Aorta (tissue), 5 donors: ENCODE data around the gene GSPT1. TPM values are rescaled to one million over a fixed set of nuclear protein-coding genes. Genes with fewer than 3 reads are reported as not detected.
"Not testable (repeated sequence)": the region's sequence is repeated elsewhere in the genome, so short reads cannot be mapped to it uniquely, and the experiment has no call there.

Experiments used
- ATAC-seq: fragments of 200-7000 bp; cut with Tn5 transposase; one replicate; pipeline ENCODE4 v1.9.1; 2022; ENCODE audit warnings: moderate library complexity; ENCODE audit not compliant: low FRiP score
- DNase-seq, 2 donors: peaks; one replicate each; pipeline ENCODE4 v3.0.0-alpha.2; 2020
- H3K27ac ChIP-seq, 2 donors: one replicate each; pipeline ENCODE4 v1.5.1; 2013; ENCODE audit warnings: low read length in 2 of 2, mild to moderate bottlenecking in 2 of 2, moderate library complexity in 2 of 2, control low read depth in 1 of 2, inconsistent platforms in 1 of 2, low read depth in 1 of 2
- H3K27me3 ChIP-seq, 2 donors: one replicate each; pipeline ENCODE4 v1.6.1; 2013; ENCODE audit warnings: control low read depth in 1 of 2, low read length in 1 of 2, mild to moderate bottlenecking in 1 of 2, moderate library complexity in 1 of 2; ENCODE audit not compliant: insufficient read depth in 2 of 2, control insufficient read depth in 1 of 2
- H3K36me3 ChIP-seq, 2 donors: one replicate each; pipeline ENCODE4 v1.6.1; 2013; ENCODE audit warnings: control low read depth in 1 of 2, low read length in 1 of 2, mild to moderate bottlenecking in 1 of 2; ENCODE audit not compliant: insufficient read depth in 2 of 2, control insufficient read depth in 1 of 2
- H3K4me1 ChIP-seq, 2 donors: one replicate each; pipeline ENCODE4 v1.6.1; 2013; ENCODE audit warnings: low read length in 2 of 2, control low read depth in 1 of 2, mild to moderate bottlenecking in 1 of 2, moderate library complexity in 1 of 2; ENCODE audit not compliant: insufficient read depth in 2 of 2, control insufficient read depth in 1 of 2
- H3K4me3 ChIP-seq, 2 donors: one replicate each; pipeline ENCODE4 v1.5.1; 2013; ENCODE audit warnings: low read length in 2 of 2, control low read depth in 1 of 2, mild to moderate bottlenecking in 1 of 2
- H3K9me3 ChIP-seq: one replicate; pipeline ENCODE4 v1.6.1; 2013; ENCODE audit warnings: mild to moderate bottlenecking, low read length; ENCODE audit not compliant: control insufficient read depth
- WGBS, 2 donors: extraction: QIAGEN DNeasy Blood & Tissue Kit; methylation state at CpG; one replicate each; pipeline ENCODE4 v1.1.7; 2013; 5-methylcytosine and 5-hydroxymethylcytosine counted together
- intact Hi-C, 2 donors: fragments of 100-400 bp; cut with DNase I; formaldehyde crosslinking; loops; one replicate each; pipeline versions ENCODE4 v1.14.2 to v1.15.0; 2022
- polyA plus RNA-seq, 2 donors: library from polyadenylated mRNA; stranded (reverse); fragments of 200-250 nt; gene quantifications; one replicate each; pipeline ENCODE4 v1.2.3, GENCODE V29; 2013
- total RNA-seq, 2 donors: library from RNA; stranded (reverse); fragmentation: NEBNext Ultra II Directional; extraction: Animal tissue kit (Norgen Biotek cat#: 25700); gene quantifications; one replicate each; pipeline ENCODE4 v1.2.1, GENCODE V29; 2021
- donor health status: healthy with polysubstance abuse.
- donor health status: Bipolar disorder and iron deficiency.
- donor health status: DM: no; HTN: no; CAD: no.
- donor health status: DM: no; HTN: no; CAD: no.
- donor health status: DM: yes; HTN: yes; CAD: no.

GSPT1 gene
- total and polyA plus RNA-seq, 4 donors = 28.7 to 77.7 (median 57.5) TPM

- intact Hi-C loops, H3K4me1 ChIP-seq, H3K27ac ChIP-seq, ATAC-seq, H3K36me3 ChIP-seq, H3K9me3 ChIP-seq, DNase-seq, H3K4me3 ChIP-seq, H3K27me3 ChIP-seq: not testable (repeated sequence)
- 86% methylated on average over 8 of the region's 8 CpGs for WGBS, 2 donors
These were observed 37.8 kb upstream of the GSPT1 start for GRCh38 chr16:11953576-11953975.

- Histone ChIP-seq H3K4me3 (no peak overlapping the region), H3K27me3 (no peaks in the 10 kb centered on the region), H3K9me3 (no peaks in the 10 kb centered on the region), H3K36me3 (no peaks in the 10 kb centered on the region), H3K27ac (no peak overlapping the region), H3K4me1 (no peaks in the 10 kb centered on the region)
- ATAC-seq (no peak), DNase-seq (no peak)
- intact Hi-C loops = no loop called here
- WGBS, 2 donors = 84 to 87% methylated on average over 5 of the region's 5 CpGs
These were observed 34.6 kb upstream of the GSPT1 start for GRCh38 chr16:11950388-11950787.

- 12% methylated on average over 4 of the region's 4 CpGs for WGBS, 2 donors
- H3K4me3 ChIP-seq = no peak overlapping the region
- H3K36me3 ChIP-seq = no peaks in the 10 kb centered on the region
- H3K9me3 ChIP-seq = no peaks in the 10 kb centered on the region
- H3K27me3 ChIP-seq = no peaks in the 10 kb centered on the region
- no peak for DNase-seq
- no peaks in the 10 kb centered on the region for H3K4me1 ChIP-seq
- peak; percentile 50 for ATAC-seq
- H3K27ac ChIP-seq = no peak overlapping the region
- intact Hi-C loops = loop anchor here in 1 of 2 donors (5.0 kb wide), 1 partner anchor 118 kb away; no protein-coding TSS in a partner anchor
These were observed 33.8 kb upstream of the GSPT1 start for GRCh38 chr16:11949527-11949926.

- no peak for ATAC-seq
- no peaks in the 10 kb centered on the region for H3K36me3 ChIP-seq
- H3K4me1 ChIP-seq = no peaks in the 10 kb centered on the region
- DNase-seq = no peak
- H3K9me3 ChIP-seq = no peaks in the 10 kb centered on the region
- H3K27ac ChIP-seq = no peak overlapping the region
- intact Hi-C loops = loop anchor here in 1 of 2 donors (5.0 kb wide), 1 partner anchor 118 kb away; no protein-coding TSS in a partner anchor
- H3K27me3 ChIP-seq = no peaks in the 10 kb centered on the region
- 82 to 94% methylated on average over 5 of the region's 5 CpGs for WGBS, 2 donors
- no peak overlapping the region for H3K4me3 ChIP-seq
These were observed 33.1 kb upstream of the GSPT1 start for GRCh38 chr16:11948819-11949218.

- Histone ChIP-seq H3K9me3 (no peaks in the 10 kb centered on the region), H3K4me1 (no peaks in the 10 kb centered on the region), H3K36me3 (no peaks in the 10 kb centered on the region), H3K4me3 (no peak overlapping the region), H3K27me3 (no peaks in the 10 kb centered on the region), H3K27ac (no peak overlapping the region)
- intact Hi-C loops = loop anchor here in 1 of 2 donors (5.0 kb wide), 1 partner anchor 121 kb away; no protein-coding TSS in a partner anchor
- no peak for ATAC-seq
- WGBS, 2 donors = 60 to 63% methylated on average over 3 of the region's 3 CpGs
- no peak for DNase-seq
These were observed 30.7 kb upstream of the GSPT1 start for GRCh38 chr16:11946433-11946832.

GRCh38 chr16:11941945-11942344 lies 26.2 kb upstream of the GSPT1 start, which contains the start of gene NPIPB2:
TSS of gene NPIPB2 (minus strand) at chr16:11942045. CDS start at chr16:11942045, 0 bp downstream.
- WGBS, 2 donors = 84 to 95% methylated on average over 3 of the region's 4 CpGs
- H3K27ac ChIP-seq, H3K4me1 ChIP-seq, H3K36me3 ChIP-seq, H3K27me3 ChIP-seq, ATAC-seq, H3K4me3 ChIP-seq, intact Hi-C loops, H3K9me3 ChIP-seq, DNase-seq: not testable (repeated sequence)

GRCh38 chr16:11927350-11927749 lies 11.6 kb upstream of the GSPT1 start:
- H3K4me3 ChIP-seq, H3K27ac ChIP-seq, H3K27me3 ChIP-seq, H3K36me3 ChIP-seq, H3K9me3 ChIP-seq, H3K4me1 ChIP-seq, DNase-seq, intact Hi-C loops, ATAC-seq: not testable (repeated sequence)
- 85% methylated on average over 13 of the region's 13 CpGs for WGBS, 2 donors

GRCh38 chr16:11924046-11924445 lies 8.3 kb upstream of the GSPT1 start:
- DNase-seq, H3K27ac ChIP-seq, intact Hi-C loops, H3K4me1 ChIP-seq, H3K9me3 ChIP-seq, H3K36me3 ChIP-seq, ATAC-seq, H3K27me3 ChIP-seq, H3K4me3 ChIP-seq: not testable (repeated sequence)
- WGBS, 2 donors = 84 to 88% methylated on average over 10 of the region's 10 CpGs

GRCh38 chr16:11916524-11917285 lies 949 bp upstream of the GSPT1 start:
- 45 to 51% methylated on average over 13 of the region's 13 CpGs for WGBS, 2 donors
- Histone ChIP-seq H3K4me3 (peak overlapping the region; percentile 43 to 45), H3K36me3 (no peaks in the 10 kb centered on the region), H3K4me1 (peaks cover 0 to 6% of the 10 kb centered on the region in 2 donors), H3K9me3 (no peaks in the 10 kb centered on the region), H3K27ac (peak overlapping the region; percentile 67 to 91), H3K27me3 (no peaks in the 10 kb centered on the region)
- DNase-seq = no peak
- ATAC-seq = no peak
- intact Hi-C loops = no loop called here
